Lower leg skin (tissue), 3 donors: Measurements from ENCODE around the gene CENPB.

Experiments used
- CTCF ChIP-seq, 3 donors: fragments of 450-650 bp; IDR thresholded peaks; one replicate each; pipeline ENCODE4 v1.5.1; 2016; ENCODE audit warnings: antibody characterized with exemption in 3 of 3, mild to moderate bottlenecking in 3 of 3, moderate library complexity in 2 of 3
- POLR2A ChIP-seq, 2 donors: fragments of 450-650 bp; IDR thresholded peaks; one replicate each; pipeline ENCODE4 v1.6.1; 2016 to 2017; ENCODE audit warnings: antibody characterized with exemption in 2 of 2, mild to moderate bottlenecking in 1 of 2, moderate library complexity in 1 of 2

DNA sequence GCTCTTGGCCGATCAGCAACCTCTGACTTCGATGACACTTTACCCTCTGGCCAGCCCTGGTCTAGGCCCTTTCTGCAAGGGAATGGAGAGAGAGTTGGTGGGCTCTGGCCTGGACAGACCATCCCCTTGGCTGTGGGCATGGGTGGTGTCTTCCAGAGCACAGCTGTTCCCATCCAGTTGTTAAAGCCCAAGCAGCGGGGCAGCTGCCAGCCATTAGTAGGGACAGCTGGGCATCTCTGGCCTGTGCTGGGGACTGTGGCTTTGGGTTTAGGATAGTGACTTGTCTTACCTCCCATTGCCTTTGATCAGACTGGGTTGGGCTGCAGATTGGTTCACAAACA, 12.3 kb upstream of the CENPB start:
- TF ChIP-seq CTCF (IDR thresholded peaks at IDR 0.05) (no peak), POLR2A (IDR thresholded peaks at IDR 0.05) (no peak)
